Frontal cortex (tissue), 4 donors: ENCODE measurements around the gene TAGLN. TPM values are rescaled to one million over a fixed set of nuclear protein-coding genes. Genes with fewer than 3 reads are reported as not detected.
"Not testable (repeated sequence)": the region's sequence is repeated elsewhere in the genome, so short reads cannot be mapped to it uniquely, and the experiment has no call there.

ENCODE experiments used
- DNase-seq, 2 donors: peaks; one replicate each; pipeline ENCODE4 v3.0.0; 2012; ENCODE audit warnings: low spot score in 2 of 2
- FAIRE-seq: peaks from 2 replicates; lab custom pipeline; 2012; peaks lifted over from hg19 to GRCh38; lab: Jason Lieb, UNC
- total RNA-seq: library from RNA; depleted of rRNA; stranded (reverse); fragments of >200 nt; gene quantifications from one replicate; pipeline ENCODE4 v1.2.3, GENCODE V29; 2014
- donor health status: control.
- donor health status: control.
- donor health status: control.

Gene TAGLN
- total RNA-seq, 1 donor from 2014 or later = 17.5 TPM

DNA sequence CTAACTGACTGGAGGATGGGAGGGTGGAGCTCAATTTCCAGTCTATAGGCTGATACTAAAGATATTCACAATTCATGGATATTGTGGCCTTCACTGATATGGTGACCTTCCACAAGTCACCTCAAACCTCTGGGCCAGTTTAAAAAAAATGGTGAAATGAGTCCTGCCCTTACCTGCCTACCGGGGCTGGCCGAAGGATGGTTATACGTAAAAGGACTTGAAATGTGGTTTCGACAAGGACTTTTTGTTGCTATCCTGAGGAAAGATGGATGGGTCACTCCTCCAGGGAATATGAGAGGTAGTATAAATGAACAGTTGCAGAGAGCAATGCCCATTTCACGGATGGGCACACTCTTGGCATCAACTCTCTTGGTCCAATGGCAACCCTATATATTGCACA lies 8.3 kb downstream of the TAGLN start:
- not testable (repeated sequence) for DNase-seq, FAIRE-seq

DNA sequence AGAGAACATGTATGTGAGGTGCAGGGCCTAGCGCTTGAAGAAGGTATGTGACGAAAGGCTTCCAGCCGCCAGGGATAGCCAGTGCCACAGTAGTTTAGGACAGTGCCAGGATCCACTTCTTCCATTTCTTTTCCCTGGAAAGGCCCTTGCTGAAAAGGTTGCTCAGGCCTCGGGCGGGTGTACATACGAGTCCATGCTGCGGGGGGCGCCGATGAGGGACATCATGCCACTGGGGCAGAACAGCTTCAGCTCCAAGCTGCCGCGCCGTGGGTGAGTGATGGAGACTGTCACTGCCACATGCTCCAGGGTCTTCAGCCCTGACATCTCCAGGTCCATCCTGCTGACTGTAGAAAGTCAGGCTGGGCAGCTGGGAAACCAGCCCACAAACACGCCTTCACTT lies 9.5 kb downstream of the TAGLN start:
- not testable (repeated sequence) for DNase-seq, FAIRE-seq

DNA sequence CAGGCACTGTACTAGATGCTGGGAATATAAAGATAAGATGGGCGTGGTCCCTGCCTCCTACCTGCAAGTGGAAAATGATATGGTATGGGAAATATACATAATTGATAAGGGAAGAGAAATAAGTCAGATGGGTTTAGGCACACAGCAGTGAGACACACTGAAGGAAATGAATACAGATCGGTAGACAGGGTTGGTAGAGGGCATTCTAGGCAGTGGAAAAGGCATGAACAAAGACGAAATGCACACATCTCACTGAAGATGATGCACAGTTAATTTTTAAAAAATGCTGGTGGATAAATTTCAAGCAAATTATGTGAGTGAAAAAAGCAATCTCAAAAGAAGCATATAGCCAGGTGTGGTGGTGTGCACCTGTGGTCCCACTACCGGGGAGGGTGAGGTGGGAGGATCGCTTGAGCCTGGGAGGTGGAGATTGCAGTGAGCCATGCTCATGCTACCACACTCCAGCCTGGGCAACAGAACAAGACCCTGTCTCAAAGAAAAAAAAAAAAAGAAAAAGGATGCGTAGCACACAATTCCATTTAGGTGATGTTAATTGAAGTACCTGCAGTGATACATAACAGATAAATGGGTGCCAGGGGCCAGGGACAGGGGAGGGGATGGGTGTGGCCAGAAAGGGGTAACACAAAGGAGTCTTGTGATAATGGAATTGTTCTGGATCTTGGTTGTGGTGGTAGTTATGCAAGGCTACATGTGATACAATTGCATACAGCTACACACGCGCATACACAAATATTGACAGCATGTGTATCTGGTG lies 10.4 kb downstream of the TAGLN start:
- not testable (repeated sequence) for FAIRE-seq, DNase-seq

DNA sequence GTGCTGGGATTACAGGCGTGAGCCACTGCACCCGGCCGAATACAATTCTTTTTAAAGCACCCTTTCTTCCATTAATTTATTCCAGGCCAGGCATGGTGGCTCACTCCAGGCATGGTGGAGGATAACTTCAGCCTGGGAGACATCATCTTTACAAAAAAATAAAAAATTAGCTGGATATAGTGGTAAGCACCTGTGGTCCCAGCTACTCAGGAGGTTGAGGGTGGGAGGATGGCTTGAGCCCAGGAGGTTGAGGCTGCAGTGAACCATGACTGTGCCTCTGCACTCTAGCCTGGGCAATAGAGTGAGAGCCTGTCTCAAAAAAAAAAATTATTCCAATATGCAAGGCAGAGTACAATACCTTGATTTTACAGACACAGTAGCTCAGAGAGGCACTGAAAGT lies 11.4 kb downstream of the TAGLN start:
- DNase-seq (no peak), FAIRE-seq (no peak)

DNA sequence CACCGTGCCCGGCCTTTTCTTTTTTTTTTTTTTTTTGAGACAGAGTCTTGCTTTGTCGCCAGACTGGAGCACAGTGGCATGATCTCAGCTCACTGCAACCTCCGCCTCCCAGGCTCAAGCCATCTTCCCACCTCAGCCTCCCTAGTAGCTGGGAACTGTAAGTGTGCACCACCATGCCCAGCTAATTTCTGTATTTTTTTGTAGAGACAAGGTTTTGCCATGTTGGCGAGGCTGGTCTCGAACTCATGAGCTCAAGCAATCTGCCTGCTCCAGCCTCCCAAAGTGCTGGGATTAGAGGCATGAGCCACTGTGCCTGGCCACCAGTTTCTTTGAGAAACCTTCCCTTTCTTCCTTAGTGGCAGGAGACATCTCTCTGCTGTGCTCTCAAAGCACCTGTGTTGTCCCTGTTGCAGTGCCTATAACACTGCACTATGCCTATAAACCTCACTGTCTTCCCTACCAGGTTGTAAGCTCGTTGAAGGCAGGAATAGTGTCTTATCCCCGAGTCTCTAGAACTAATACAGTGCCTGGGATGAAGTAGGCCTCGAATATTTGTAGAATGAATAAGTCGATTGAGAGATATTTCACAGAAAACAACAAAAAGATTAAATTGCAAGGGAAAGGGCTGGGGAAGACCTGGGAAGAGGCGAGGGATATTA lies 13.7 kb downstream of the TAGLN start:
- FAIRE-seq (no peak), DNase-seq (no peak)

DNA sequence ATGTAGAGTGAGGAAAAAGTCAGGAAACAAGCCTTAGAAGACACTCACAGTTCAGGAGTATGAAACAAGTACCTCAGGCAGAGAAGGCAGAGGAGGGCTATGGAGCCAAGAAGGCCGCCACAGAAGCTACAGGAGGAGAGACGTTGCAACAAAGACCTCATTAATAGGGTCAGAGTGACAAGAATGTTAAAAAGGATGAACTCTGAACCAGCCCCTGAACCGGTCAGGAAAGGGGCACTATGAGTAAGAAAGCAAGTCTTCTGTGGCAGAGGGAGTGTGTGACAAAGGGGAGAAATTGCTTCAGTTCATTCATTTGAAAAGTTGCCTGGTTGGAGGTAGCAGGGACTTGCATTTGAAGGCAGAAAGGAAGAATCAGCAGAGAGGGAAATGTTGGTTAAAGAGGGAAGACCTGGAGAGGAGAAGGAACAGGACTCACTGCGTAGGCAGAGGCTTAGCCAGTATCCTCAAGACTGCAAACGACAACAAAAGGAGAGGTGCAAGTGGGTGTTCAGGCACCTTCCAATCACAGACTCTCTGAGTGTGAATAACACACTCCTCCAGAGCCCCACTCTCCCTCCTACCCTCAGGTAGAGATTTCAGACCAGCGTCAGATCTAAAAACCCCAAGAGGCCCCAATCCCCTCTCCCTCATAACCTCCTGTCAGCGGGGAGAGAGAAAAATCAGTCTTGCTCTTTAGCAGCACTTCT lies 15.4 kb downstream of the TAGLN start:
- FAIRE-seq (no peak), DNase-seq (no peak)

DNA sequence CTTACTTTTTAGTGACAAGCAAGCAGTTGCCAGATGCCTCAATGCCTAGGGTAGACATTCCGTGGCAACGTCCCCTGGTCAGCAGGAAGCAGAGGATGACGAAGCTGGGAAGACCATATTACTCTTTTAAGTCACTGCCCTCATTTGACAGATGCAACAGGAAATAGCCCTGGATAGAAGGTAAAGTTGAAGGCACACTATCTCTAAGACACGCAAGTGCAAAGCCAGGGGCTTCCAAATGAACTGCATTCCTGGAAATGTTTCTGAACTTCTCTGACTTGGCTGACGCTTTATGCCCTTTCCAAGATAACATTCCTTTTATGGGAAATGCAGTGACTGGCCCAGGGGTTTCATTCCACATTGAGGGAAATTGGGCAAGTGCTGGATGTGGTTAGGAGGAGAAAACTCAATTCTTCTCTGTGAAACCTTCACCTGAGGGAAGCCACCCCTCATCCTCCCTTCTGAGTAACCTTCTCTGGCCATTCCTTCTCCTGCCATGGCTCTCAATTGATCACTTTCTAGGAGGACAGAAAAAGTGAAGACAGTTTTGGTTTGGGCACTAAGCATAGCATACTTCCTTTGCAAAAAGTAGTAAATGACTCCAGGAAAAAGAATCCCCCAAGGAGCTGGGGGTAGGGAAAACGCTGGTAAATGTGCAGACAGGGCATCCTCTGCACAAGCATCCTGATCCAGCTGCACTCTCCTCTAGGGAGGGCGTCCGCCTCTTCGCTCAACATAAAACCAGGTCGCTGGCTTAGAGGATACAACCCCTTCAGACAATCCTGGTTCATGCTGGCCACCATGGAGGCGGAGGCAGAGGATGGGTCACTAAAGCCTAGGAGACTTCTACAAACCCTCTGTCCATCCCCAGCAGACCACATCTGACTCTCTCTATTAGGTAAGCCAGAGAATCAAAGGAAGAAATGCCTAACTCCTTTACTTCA lies 18.2 kb downstream of the TAGLN start:
- FAIRE-seq (no peak), DNase-seq (no peak)

DNA sequence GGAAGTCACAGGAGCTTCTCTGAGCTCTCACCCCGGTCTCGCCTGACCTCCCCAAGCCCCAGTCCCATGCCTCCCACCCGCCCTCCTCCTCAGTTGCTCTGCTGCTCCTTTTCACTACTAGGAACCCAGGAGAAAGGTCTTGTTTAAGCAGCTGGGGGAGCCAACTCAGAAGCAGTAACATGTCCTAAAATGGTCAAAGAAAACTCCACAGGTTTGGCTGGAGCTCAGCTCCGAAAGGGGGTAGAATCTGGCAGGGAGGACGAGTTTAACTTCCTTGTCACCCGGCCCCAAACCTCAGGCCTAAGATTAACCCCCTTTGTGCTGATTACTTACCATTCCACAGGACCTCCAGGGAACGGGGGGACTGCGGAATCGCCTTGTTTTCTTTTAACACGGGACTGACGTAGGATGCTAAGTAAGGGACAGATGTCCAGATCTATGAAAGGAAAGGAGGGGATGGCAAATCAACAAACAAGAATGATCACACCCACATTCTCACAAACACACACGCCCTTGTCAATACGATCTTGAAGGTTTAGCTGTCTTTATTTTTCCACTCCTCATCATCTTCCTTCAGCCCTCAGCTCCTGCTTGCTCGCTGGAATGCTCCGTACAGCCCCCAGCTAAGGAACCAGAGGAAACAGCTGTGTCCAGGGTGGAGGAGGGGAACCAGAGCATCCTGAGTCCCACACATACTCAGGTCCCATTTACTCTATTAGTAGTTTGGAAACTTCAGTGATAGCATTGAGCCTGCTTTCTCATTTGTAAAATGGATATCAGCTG lies 19.2 kb downstream of the TAGLN start:
- no peak for FAIRE-seq
- DNase-seq = no peak

DNA sequence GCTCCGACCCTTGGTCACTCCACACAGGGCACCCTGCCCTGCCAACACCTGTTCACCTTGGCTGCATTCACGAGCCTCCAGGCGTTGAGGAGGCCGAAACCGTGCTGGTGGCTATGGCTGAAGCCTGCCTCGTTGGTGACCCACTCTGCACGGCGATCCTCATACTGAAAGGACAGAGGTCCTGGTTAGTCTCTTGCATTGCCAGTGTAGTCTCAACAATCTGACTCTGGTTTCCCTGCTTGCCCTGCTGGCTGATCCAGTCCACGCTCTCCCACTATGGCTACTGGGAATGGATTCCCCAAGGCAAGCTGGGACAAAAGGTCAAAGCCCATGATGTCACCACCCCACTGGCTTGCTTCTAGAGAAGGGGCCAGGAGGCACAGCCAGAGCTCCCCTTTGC lies 19.8 kb downstream of the TAGLN start:
- no peak for DNase-seq
- no peak for FAIRE-seq

DNA sequence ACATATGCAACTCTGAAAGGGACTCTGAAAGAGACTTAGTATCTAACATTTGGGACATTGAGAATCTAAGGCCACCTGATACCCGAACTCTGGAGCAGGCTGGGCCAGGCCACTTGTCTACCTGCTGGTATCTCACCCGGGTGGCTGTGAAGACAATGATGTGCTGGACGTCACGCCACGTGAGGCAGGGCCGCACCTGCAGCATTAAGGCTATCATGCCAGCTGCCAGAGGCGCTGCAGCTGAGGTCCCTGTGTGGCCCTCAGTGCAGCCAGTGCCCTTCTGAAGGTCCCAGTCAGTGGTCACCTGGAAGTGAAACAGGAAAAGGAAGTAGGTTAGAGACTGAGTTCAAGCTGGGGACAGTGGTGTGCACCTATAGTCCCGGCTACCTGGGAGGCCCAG lies 20.3 kb downstream of the TAGLN start:
- FAIRE-seq = no peak

DNA sequence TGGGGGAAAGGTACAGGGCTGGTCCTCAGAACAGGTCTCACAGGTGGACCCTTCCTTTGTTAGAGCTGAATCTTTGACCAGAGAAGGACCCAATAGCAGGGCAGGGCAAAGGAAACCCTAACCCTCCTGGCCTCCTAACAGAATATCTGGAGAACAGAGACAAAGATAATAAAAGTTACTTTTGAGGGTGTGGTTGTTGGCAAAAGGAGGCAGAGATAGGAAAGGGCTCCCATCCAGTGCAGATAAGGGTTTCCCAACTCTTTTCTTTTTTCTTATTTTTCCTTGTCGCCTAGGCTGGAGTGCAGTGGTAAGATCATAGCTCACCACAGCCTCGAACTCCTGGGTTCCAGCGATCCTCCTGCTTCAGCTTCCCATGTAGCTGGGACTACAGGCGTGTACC lies 20.8 kb downstream of the TAGLN start:
- DNase-seq (no peak), FAIRE-seq (no peak)

More for the DNA sequence above, 20.3 kb downstream of the TAGLN start:
- no peak for DNase-seq

DNA sequence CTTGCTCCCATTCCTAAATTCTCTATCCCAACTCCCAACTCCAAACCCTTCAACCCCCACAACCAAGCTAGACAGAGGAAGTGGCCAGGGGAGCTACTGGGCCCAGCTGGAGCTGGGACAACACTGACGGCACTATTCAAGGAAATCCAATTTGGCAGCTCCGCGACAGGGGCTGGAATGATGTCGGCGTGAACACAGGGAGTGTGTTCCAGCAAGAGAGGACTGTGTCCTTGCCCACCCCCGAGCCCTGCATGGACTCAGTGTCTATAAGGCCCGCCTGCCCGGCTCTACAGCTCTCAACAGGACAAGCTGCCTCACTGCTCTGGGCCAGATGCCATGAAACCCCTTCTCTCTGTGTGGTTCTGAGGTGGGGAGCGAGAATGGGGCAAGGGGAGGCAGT lies 21.4 kb downstream of the TAGLN start:
- no peak for DNase-seq
- no peak for FAIRE-seq

DNA sequence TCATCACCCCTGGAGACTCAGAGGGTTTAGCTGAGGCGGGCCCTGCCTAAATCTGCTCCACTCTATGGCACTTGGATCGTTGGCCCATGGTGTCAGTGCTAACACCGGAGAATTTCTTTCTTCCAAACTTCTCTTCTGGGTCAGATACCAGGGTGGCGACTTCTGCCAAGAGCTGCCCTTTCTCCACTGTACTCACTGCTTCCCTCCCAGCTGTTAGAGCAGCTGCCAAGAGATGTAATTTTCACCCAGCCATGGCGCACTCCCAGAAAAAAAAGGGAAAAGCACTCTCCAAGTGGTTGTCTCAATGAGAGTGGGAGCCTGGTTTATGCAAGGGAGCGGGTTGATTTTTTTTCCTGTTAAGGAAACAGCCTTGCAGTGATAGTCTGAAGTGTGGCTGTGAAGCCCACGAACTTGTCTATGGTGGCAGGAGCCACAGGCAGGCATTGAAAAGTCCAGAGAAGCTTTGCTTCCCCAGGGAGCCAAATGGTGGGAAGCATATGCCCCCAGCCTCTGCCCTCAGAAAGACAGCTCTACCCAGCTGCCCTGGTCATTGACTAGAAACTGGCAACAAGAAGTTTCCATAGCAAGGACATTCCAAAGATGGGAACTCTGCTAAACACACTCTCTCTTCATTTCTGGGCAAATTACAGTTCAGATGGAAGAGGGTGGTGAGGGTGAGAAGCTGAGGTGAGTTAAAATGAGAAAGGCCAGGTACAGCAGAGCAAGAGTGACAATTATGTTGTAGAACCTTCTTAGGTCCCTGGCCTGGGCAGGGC lies 22.0 kb downstream of the TAGLN start:
- DNase-seq = no peak

DNA sequence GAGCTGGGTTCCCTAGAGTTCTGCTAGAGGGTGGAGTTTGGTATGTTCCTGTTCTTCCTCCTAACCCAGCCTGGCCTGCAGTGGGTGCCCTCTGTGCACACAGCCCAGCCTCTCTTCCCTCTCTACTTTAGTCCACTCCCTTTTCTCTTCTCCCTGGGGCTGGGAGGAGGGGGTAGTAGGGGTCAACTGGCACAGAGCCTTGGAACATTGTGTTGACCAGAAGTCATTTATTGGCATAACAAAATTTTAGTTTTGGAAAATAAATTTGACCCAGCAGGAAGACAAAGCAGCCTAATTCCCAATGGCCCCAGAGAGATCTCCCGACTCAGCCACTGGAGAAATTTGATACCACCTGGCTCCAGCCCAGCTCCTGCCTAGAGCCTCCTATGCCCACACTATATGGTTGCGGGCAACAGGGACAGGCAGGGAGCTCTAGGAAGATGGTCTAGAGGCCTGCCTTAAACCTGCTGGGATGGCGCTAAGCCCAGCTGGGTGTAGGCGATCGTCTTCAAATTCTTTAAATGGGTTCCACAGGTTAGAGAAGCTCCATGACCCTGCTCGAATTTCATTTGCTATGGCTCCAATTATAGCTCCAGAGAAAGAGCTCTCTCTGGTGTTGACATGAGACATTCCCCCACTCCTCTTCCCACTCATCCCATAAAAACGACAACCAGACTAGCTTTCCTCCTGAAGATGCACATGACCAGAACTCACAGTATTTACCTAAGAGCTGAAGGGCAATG lies 22.8 kb downstream of the TAGLN start:
- DNase-seq = no peak
- FAIRE-seq = no peak

More for the DNA sequence above, 22.0 kb downstream of the TAGLN start:
- no peak for FAIRE-seq

DNA sequence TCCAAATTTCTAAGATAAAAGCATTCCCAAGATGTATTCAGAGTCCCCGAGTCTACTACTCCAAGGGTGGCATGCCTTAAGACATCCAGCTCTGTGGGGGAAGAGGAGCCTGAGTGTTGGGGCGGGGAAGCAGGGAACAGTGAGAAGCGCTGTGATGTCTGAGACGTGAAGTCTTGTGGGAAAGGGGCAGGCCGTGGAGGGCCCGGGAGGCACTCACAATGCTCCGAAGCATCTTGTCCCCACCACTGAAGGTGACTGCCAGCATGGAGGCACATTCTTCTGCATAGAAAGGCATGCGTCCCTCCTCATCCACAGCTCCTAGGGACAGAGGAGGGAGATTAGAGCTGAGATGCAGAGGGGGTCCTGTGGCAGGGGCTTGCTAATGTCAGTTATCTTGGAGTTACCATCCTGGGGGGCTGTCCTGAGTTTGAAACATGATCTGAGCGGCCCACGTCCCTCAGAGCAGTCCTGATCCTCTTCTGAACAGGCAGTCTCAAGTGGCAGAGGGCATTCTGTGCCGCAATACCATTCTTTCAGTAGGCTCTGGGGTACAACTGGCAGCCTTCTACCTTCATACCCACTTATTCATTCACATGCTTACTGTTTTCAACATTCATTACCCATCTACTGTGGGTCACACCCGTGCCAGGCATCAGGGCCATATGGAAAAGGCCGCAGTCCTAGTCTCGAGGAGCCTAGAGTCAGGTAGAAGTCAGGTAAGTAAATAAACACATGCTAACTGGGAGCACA lies 24.0 kb downstream of the TAGLN start:
- FAIRE-seq (no peak), DNase-seq (no peak)

DNA sequence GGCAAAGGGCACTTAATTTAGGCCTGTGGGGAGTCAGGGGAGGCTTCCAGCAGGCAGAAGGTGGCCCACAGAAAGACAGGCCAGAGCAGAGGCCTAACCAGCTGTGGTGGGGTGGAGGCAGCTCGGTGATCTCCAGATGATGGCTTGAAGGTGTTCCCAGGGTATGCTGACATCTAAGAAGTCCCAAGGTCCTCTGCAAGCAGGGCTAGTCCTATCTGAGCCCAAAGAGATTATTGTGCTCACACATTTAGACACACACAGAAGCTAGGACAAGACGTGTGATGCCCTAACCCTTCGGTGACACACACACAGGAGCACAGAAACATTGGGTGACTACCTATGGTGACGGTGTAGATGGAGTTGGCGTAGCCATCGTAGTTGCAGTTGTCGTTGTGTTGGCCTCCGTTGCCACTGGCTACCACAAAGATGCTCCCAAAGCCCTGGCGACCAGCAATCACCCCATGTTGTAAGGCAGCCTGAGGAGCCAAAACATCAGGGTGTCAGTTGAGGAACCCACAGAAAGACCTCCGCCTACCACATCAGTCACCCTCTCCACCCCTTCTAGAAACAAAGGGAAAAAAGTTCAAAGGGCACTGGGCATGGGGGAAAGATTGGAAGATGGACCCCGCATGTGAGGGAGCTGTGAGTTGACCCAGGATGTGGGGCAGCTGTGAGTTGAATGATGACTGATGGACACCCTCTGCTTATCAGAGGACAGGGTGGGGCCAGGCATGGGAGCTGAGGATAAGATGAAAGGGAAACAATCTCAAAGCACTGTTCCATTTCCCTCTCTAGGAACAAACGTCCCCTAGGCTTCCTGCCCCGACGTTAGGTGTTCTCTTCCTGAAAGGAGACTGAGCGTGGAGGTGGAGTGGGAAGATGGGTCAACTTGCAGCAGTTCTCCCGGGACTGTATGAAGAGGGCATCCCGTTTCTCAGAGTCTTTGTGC lies 24.8 kb downstream of the TAGLN start:
- FAIRE-seq (no peak), DNase-seq (no peak)
